ENCODE results near the gene COL8A1. TPM values are rescaled to one million over a fixed set of nuclear protein-coding genes. Genes with fewer than 3 reads are reported as not detected.

Gene COL8A1
- total and polyA plus RNA-seq, 10 of the 15 experiments (the other 5 are each of a cell fraction or from before 2014, with no cell fraction given) = 0.04 to 0.73 (median 0.10) TPM; not detected in 5

DNA sequence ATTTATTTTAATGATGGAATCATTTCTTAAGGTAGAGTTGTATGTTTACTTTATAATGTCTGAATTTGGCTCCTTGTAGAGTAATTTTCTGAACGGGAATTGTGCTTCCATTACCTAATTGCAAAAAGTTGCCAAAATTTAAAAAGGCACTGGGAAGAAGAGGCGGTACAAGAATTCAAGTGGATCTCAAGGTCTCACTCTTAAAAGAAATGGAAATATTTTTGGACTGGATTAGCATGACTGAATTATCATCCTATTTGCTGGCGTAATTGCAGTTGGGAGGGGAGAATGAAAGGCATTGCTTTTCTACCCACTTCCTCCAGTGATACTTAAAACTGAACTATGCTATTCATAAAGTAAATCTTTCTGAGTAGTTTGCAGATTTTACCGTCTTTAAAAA lies 46.2 kb downstream of the COL8A1 start:
- no peaks in the 10 kb centered on the region for H3K4me1 ChIP-seq (ENCODE audit: control insufficient read depth, insufficient read depth, low read length)
- in situ Hi-C loops (cut with MboI) = loop anchor here (10.0 kb wide), 1 partner anchor 660 kb away; no protein-coding TSS in a partner anchor
- no peak for DNase-seq (ENCODE audit: low read depth, low spot score)
- H3K4me3 ChIP-seq = no peak overlapping the region
- WGBS (ENCODE audit: insufficient coverage, insufficient replicate concordance, low lambda C conversion rate, missing lambda C conversion rate) = 33% methylated on average over 4 of the region's 4 CpGs
- RAD21 ChIA-PET (ENCODE audit: unreplicated experiment) = interaction anchor here (1.0 to 1.2 kb wide), 2 partner anchors 39 to 184 kb away, joined by 3 read pairs; no protein-coding TSS in a partner anchor
- H3K79me2 ChIP-seq (ENCODE audit: control insufficient read depth, insufficient read depth, low read length) = no peaks in the 10 kb centered on the region
- H3K4me2 ChIP-seq (ENCODE audit: control insufficient read depth, insufficient read depth) = no peak overlapping the region
- SMC1A ChIA-PET (ENCODE audit: uncharacterized antibody, unreplicated experiment) = interaction anchor here (1.8 to 2.1 kb wide), 2 partner anchors 28 to 40 kb away, joined by 5 to 6 read pairs; no protein-coding TSS in a partner anchor
- TF ChIP-seq BCL3 (IDR thresholded peaks at IDR 0.05; ENCODE audit: borderline replicate concordance, insufficient read depth, low read depth, low read length, poor library complexity, severe bottlenecking) (no peak), MXI1 (IDR thresholded peaks at IDR 0.05; ENCODE audit: low read depth, low read length) (no peak), MYB (IDR thresholded peaks at IDR 0.05; ENCODE audit: borderline replicate concordance, low read depth, low read length) (no peak), STAT3 (IDR thresholded peaks at IDR 0.05; ENCODE audit: low read depth, low read length) (no peak), POLR2AphosphoS2 (IDR thresholded peaks at IDR 0.05; ENCODE audit: low read depth, low read length) (no peak), ZBTB40 (IDR thresholded peaks at IDR 0.05; ENCODE audit: borderline replicate concordance) (no peak), POLR2A (IDR thresholded peaks at IDR 0.05; ENCODE audit: low read depth, low read length) (no peak), POU2F2 (IDR thresholded peaks at IDR 0.05; ENCODE audit: borderline replicate concordance, low read depth, low read length) (no peak), KAT2A (conservative IDR thresholded peaks at IDR 0.05; ENCODE audit: control insufficient read depth, low read depth, low read length) (no peak), RFX5 (IDR thresholded peaks at IDR 0.05; ENCODE audit: low read depth, low read length) (no peak), PAX5 (IDR thresholded peaks at IDR 0.05; ENCODE audit: borderline replicate concordance, low read depth, low read length) (no peak), BMI1 (IDR thresholded peaks at IDR 0.05; ENCODE audit: borderline replicate concordance) (no peak)
- H3K27ac ChIP-seq (ENCODE audit: control insufficient read depth, insufficient read depth) = no peak overlapping the region
- H3K9ac ChIP-seq (ENCODE audit: control insufficient read depth, insufficient read depth, low read length) = no peak overlapping the region
- no peaks in the 10 kb centered on the region; a peak in 1 of 4 replicates for H3K27me3 ChIP-seq (replicated peaks in 1 of 2; ENCODE audit: control insufficient read depth in 2 of 2, insufficient read depth in 2 of 2, low read length in 1 of 2)
- no peaks in the 10 kb centered on the region for H3K9me3 ChIP-seq (replicated peaks; ENCODE audit: control insufficient read depth, insufficient read depth, low read length)
- H4K20me1 ChIP-seq (ENCODE audit: control insufficient read depth, insufficient read depth) = no peaks in the 10 kb centered on the region
- ATAC-seq = no peak
- no TSS peak for BruUV-seq (replicated peaks)
- POLR2A ChIA-PET = no interaction called here
- no peak for FAIRE-seq
- no peaks in the 10 kb centered on the region for H3K36me3 ChIP-seq (ENCODE audit: control insufficient read depth in 2 of 2, insufficient read depth in 2 of 2, low read length in 1 of 2)
- intact Hi-C loops (cut with micrococcal nuclease; ENCODE audit: unreplicated experiment) = loop anchor here (5.0 to 10.0 kb wide), 3 partner anchors 132 to 570 kb away; no protein-coding TSS in a partner anchor
- CTCF ChIA-PET = interaction anchor here (1.3 to 1.9 kb wide), 3 partner anchors 44 to 186 kb away, joined by 3 to 5 read pairs (median 4); no protein-coding TSS in a partner anchor
- H2AFZ ChIP-seq (ENCODE audit: control insufficient read depth, low read depth, low read length) = no peak overlapping the region

All from GM12878 (cell line).